ENCODE data around the gene CXCL13.

DNA sequence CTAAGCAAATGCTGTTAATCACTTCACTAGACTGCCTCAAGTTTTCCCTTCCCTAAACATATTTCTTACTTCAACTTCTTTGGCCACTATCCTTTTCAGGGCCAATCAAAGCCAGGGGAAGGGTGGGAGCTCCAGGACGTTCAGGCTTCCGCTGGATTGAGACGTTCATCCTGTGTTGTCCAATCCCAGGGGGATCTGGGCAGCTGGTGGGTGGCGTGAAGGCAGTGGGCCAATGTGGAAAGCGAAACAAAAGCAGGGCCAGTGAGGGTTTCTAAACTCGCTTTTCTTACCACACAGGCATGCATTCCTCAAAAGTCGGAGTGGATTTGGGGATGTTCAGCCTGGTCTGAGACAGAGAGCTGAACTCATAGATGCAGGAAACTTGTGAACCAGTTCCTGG is 7.6 kb downstream of the CXCL13 start:
- TF ChIP-seq, protein P1, sequence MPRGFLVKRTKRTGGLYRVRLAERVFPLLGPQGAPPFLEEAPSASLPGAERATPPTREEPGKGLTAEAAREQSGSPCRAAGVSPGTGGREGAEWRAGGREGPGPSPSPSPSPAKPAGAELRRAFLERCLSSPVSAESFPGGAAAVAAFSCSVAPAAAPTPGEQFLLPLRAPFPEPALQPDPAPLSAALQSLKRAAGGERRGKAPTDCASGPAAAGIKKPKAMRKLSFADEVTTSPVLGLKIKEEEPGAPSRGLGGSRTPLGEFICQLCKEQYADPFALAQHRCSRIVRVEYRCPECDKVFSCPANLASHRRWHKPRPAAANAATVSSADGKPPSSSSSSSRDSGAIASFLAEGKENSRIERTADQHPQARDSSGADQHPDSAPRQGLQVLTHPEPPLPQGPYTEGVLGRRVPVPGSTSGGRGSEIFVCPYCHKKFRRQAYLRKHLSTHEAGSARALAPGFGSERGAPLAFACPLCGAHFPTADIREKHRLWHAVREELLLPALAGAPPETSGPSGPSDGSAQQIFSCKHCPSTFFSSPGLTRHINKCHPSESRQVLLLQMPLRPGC (tag by site-specific recombination; IDR thresholded peaks at IDR 0.05): no peak
- no peak for TF ChIP-seq ZNF561 (tag by site-specific recombination; IDR thresholded peaks at IDR 0.05; ENCODE audit: borderline replicate concordance)
- TF ChIP-seq ZNF140 (tag by site-specific recombination; IDR thresholded peaks at IDR 0.05): no peak
- no peak for TF ChIP-seq HIC1 (tag by site-specific recombination; IDR thresholded peaks at IDR 0.05)
- TF ChIP-seq ZNF175 (tag by site-specific recombination; IDR thresholded peaks at IDR 0.05): no peak
- no peak for TF ChIP-seq ZSCAN16 (tag by site-specific recombination; IDR thresholded peaks at IDR 0.05)
- no peak for TF ChIP-seq CTCF (tag by site-specific recombination; IDR thresholded peaks at IDR 0.05)
- no peak for TF ChIP-seq ZNF274 (IDR thresholded peaks at IDR 0.05; ENCODE audit: low read length)
- TF ChIP-seq ZNF274 (tag by site-specific recombination; IDR thresholded peaks at IDR 0.05; ENCODE audit: borderline replicate concordance): no peak
- TF ChIP-seq ZBTB17 (tag by site-specific recombination; IDR thresholded peaks at IDR 0.05): no peak
- no peak for TF ChIP-seq ZSCAN18 (tag by site-specific recombination; IDR thresholded peaks at IDR 0.05)
- no peak for TF ChIP-seq MEIS1 (CRISPR knock-in tag; IDR thresholded peaks at IDR 0.05; ENCODE audit: borderline replicate concordance)
- no peak for TF ChIP-seq ZNF777 (tag by site-specific recombination; IDR thresholded peaks at IDR 0.05; ENCODE audit: borderline replicate concordance)
- TF ChIP-seq ZNF169 (tag by site-specific recombination; IDR thresholded peaks at IDR 0.05): no peak

Measured in HEK293 (cell line).